Caki2 (cell line): Measurements from ENCODE around the gene DPP7. TPM values are rescaled to one million over a fixed set of nuclear protein-coding genes. Genes with fewer than 3 reads are reported as not detected.

Experiments used
- DNase-seq: peaks from one replicate; pipeline ENCODE4 v3.0.0-alpha.2; 2015; ENCODE audit warnings: low read depth
- in situ Hi-C: cut with HindIII; loops from 2 replicates; pipeline ENCODE4 v1.10.0; 2016; ENCODE audit warnings: low sequenced_read_pairs, low pct_unique_long_range_greater_than_20kb, mixed read lengths
- total RNA-seq: library from RNA; depleted of rRNA; stranded (reverse); fragments of >200 nt; shearing (Covaris generic); gene quantifications from 2 replicates; pipeline ENCODE4 v1.2.3, GENCODE V29; 2014; ENCODE audit warnings: low replicate concordance; rRNA removed

The DPP7 gene
- total RNA-seq = 118 and 163 TPM in 2 replicates

DNA sequence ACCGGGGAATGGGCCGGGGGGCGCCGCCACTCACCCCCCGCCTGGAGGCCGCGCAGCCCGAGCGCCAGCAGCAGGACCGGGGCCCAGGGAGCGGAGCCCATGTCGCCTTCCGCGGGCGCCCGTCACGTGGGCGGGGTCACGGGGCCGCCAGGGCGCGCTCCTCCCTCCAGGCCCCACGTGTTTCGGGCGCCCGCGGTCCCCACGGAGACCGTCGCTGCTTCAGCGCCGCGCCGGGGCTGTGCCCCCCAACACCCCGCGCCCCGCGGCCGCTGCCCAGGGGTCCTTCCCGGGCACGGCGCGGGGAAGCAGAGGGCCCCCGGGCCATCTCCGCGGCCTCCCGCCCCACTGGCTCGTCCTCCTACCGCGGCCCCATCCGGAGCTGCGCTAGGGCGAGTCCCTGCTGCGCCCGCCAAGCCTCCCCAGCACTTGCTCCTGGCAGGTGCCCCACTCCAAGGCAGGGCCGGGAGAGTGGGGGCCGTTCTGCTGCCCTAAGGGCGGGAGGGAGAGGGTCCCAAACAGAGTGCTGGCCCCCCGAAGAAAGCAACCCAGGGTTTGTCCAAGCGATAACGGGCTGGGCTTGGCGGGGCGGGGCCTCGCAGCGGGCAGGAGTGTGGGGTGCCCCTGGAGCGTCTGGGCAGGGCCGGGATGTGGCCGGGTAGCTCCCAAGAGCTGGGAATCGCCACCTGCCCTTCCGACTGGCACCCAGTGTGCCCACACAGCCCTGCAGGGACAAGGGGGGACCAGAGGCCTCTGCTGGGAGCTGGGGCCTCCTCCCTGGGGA lies at the start of gene DPP7:
DPP7 (minus strand) TSS at position 121 of the 781 bp plus-strand sequence; CDS start at position 101, 20 bp downstream.
- DNase-seq = peak; percentile 52
- in situ Hi-C loops = no loop called here

DNA sequence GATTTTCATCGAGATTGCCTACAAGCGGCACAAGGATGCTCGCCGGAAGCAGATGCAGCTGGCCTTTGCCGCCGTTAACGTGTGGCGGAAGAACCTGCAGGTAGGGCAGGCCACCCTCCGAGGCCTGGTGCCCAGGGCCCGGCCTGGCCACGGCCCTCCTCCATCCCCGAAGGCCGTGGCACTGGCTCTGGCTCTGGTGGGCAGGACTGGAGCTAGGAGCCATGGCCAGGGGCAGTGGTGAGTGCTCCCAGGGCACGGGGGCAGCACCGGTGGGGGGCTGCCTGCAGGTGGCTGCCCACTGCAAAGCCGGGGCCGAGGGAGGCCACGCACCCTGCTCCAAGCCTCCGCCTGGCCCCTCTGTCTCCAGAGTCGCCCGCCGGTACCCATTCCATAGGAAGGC lies 49.3 kb upstream of the DPP7 start:
- in situ Hi-C loops = no loop called here
- no peak for DNase-seq

DNA sequence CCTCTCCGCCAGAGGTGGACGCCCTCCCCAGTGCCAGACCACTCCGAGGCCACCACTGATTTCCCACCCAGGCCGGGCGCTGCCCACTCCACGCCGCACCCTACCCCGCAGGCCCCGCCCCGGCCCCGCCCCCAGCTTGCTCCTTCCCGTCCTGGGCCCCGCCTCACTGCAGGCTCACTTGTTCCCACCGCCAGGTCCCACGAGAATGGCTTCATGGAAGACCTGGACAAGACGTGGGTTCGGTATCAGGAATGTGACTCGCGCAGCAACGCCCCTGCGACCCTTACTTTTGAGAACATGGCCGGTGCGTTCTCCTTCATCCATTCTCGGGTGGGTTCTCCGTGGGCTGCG lies 48.8 kb upstream of the DPP7 start:
- no peak for DNase-seq
- in situ Hi-C loops = no loop called here

DNA sequence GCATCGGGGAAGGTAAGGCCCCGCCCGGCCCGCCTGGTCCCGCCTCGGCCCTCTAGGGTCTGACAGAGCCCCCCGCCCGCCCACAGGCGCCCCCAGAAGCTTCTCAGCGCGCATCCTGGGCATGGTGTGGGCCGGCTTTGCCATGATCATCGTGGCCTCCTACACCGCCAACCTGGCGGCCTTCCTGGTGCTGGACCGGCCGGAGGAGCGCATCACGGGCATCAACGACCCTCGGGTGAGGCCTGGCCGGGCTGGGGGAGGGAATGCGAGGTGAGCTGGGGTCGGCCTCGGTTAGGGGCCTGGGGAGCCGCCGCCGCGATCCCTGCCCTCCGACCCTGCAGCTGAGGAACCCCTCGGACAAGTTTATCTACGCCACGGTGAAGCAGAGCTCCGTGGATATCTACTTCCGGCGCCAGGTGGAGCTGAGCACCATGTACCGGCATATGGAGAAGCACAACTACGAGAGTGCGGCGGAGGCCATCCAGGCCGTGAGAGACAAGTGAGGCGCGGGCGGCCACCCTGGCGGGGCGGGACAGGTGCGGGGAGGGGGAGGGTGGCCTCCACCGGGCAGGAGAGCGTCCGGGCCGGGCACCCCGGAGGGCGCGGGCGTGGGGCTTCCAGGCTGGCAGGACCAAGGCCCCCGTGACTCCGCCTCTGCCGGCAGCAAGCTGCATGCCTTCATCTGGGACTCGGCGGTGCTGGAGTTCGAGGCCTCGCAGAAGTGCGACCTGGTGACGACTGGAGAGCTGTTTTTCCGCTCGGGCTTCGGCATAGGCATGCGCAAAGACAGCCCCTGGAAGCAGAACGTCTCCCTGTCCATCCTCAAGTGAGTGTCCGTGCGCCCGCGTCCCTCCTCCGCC lies 48.2 kb upstream of the DPP7 start:
- in situ Hi-C loops = no loop called here
- DNase-seq = peak; percentile 51

DNA sequence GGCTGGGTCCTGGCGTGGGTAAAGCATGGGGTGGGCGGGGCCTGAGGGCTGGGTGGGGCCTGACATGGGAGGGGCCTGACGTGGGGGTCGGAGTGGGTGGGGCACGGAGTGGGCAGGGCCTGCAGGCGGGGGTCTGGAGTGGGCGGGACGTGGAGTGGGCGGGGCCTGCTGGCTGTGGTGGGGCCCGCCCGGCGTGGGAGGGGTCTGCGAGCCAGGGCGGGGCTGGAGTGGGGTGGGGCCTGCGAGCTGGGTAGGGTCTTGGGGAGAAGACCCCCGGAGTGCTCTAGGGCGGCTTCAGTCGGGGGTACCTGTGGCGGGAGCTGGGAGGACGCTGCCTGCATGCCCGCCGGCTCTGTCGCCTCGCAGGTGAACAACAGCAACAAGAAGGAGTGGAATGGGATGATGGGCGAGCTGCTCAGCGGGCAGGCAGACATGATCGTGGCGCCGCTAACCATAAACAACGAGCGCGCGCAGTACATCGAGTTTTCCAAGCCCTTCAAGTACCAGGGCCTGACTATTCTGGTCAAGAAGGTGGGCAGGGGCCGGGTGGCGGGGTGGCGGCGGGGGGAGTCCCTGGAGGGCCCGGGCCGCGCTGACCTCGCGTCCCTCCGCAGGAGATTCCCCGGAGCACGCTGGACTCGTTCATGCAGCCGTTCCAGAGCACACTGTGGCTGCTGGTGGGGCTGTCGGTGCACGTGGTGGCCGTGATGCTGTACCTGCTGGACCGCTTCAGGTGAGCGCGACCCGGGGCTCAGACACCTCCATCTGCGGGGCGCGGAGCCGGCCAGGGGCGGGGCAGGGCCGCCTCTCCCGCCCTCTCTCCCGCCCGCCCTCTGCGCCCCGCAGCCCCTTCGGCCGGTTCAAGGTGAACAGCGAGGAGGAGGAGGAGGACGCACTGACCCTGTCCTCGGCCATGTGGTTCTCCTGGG lies 47.3 kb upstream of the DPP7 start:
- no peak for DNase-seq
- in situ Hi-C loops = no loop called here

DNA sequence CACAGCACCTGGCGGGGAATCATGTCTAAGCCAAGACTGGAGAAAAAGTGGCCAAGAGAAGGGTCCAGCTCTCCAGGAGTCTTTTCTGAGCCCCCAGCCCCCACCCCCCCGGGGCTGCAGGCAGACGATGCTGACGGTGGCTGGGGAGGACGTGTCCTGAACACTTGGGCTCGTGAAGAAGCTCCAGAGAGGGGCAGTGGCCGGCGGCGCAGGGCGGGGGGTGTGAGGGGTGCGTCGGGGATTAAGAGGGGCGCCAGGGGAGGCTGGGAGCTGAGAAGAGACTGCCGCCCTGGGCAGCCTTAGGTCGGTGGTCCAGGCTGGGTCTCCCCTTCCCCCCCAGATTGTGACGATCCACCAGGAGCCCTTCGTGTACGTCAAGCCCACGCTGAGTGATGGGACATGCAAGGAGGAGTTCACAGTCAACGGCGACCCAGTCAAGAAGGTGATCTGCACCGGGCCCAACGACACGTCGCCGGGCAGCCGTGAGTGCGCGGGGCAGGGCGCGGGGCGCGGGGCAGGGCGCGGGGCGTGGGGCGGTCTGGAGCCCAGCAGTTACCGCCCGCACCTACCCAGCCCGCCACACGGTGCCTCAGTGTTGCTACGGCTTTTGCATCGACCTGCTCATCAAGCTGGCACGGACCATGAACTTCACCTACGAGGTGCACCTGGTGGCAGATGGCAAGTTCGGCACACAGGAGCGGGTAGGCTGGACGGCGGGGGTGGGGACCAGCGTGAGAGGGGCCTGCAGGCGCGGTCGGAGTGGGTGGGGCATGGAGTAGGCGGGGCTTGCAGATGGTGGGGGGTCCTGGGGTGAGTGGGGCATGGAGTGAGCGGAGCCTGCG lies 46.4 kb upstream of the DPP7 start:
- DNase-seq = no peak
- in situ Hi-C loops = no loop called here

DNA sequence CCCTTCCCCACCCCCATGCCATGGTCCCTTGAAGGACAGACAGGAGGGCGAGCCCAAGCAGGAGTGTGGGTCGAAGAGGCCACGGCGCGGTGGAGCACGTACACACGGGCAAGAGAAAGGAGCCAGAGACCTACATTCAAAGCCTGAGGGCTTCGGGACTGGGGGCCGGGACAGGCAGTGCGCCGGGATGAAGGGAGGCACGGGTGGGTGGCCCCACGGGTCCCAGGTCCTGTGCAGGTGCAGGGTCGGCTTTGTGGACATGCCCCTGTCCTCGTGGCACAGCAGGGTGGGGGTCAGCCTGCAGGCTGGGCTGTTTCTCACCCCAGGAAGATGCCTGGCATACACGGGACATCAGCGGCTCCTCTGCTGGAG lies 45.5 kb upstream of the DPP7 start:
- no peak for DNase-seq
- in situ Hi-C loops = no loop called here

DNA sequence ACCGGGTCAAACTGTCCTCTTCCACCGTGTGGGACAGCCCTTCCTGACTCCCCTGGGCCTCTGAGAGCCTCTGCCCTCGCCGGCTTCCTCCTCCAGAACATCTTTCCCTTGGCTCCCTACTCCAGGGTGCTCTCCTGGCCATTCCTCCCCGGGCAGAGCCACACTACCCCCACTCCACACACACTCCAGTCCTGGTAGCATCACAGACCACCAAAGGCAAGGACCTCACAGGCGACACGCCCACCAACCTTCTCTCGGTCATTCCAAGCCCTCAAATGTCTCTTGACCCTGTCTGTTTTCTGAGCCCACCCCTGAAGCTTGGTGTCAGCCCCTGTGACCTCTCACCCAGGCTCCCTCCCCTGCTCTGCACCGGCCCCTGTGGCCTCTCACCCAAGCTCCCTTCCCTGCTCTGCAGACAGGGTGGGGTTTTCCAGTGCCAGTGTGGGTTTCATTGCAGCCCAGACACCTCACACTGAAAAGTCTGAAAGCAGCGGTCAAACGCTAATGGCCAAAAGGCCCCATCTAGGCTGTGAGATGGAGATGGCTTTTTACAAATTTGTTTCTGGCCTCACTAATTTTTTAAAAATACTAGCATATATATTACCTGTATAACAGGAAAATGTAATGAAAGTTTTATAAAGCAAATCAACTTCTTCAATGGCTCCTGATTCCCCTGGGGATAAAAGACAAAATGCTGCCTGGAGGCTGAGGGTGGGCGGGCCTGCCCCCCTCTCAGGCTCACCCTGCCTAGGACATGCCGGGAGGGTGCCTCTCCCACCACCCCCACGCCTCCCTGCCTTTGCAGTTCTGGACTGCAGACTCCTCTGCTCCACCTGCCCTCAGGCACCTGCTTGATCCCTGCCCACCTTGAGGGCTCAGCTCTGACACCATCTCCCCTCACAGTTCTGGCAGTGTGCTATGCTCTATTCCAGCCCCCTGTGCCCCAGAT lies 44.8 kb upstream of the DPP7 start:
- DNase-seq = no peak
- in situ Hi-C loops = no loop called here

DNA sequence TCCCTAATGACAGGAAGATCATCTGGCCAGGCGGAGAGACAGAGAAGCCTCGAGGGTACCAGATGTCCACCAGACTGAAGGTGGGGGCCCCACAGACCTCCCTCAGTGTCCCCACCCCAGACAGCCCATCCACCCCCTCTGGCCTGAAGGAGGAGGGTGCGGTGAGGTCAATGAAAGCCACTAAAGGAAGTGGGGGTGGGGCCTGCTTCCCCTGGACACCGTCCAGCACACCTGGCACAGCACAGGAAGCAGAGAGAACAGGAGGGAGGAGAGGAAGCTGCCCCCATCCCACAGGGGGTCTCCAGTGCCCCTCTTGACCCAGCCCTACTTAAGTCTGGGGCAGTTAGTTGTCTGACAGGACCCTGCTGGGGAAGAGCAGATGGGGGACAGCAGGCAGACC lies 44.1 kb upstream of the DPP7 start:
- no peak for DNase-seq
- in situ Hi-C loops = no loop called here

DNA sequence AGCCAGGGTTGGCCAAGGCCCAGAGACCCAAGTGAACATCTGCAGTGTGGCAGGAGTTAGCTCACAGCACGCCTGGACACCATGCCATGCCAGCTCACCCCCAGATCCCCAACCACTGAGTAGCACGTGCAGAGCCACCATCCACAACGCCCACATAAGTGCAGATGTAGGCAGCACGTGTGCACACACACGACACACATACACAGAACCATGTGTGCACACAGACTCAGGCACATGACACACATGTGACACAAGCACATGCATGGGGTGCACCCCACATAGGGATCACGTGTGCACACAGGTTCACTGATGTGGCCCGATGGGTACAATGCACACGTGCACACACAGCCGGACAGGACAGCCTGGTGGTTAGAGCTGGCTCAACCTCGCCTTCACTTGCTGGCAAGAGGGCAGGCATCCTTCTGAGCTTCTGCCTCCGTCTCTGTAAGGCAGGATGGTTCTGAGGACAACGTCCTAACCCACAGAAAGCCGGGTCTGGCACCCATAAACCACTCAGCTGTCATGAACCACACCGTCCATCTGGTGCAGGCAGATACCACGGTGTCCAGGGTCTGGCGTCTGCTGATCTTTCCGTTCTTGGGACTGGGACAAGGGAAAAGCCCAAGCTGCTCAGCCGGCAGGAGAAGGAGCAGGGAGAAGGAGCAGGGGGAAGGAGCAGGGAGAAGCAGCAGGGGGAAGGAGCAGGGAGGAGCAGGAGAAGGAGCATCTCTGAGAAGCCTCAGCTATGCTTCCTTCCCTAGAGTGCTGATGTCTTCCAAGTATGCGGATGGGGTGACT lies 43.3 kb upstream of the DPP7 start:
- no peak for DNase-seq
- in situ Hi-C loops = no loop called here

DNA sequence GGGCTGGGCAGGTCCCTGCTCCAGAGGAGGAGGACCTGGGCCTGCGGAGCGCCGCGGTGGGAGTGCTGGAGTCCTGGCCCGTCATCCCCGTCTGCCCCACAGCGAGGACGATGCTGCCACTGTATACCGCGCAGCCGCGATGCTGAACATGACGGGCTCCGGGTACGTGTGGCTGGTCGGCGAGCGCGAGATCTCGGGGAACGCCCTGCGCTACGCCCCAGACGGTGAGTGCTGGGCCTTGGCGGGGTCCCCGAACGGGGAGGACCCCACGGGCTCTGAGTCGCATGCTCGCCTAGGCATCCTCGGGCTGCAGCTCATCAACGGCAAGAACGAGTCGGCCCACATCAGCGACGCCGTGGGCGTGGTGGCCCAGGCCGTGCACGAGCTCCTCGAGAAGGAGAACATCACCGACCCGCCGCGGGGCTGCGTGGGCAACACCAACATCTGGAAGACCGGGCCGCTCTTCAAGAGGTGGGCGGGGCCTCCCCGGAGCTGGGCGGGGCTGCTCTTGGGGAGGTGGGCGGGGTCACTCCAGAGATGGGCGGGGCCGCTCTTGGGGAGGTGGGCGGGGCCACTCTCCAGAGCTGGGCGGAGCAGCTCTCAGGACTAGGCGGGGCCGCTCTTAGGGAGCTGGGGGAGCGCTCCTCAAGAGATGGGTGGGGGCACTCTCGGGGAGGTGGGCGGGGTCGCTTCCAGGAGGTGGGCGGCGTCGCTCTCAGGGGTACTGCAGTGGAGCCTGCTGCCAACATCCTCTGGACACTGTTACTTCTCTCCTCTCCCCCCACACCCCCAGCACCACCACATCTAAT lies 42.2 kb upstream of the DPP7 start:
- DNase-seq = no peak
- in situ Hi-C loops = no loop called here

DNA sequence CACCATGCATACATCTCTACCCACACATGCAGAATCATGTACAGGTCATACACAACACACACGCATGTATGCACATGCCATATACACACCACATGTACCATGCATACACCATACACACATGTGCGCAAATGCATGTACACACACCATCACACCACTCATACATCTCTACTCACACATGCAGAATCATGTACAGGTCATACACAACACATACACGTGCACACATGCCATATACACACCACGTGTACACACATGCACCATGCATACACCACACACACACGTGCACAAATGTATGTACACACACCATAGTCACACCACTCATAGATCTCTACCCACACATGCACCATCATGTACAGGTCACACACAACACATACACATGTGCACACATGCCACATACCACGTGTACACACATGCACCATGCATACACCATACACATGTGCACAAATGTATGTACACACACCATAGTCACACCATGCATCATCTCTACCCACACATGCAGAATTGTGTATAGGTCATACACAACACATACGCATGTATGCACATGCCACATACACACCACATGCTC lies 38.4 kb upstream of the DPP7 start:
- no peak for DNase-seq
- in situ Hi-C loops = no loop called here

DNA sequence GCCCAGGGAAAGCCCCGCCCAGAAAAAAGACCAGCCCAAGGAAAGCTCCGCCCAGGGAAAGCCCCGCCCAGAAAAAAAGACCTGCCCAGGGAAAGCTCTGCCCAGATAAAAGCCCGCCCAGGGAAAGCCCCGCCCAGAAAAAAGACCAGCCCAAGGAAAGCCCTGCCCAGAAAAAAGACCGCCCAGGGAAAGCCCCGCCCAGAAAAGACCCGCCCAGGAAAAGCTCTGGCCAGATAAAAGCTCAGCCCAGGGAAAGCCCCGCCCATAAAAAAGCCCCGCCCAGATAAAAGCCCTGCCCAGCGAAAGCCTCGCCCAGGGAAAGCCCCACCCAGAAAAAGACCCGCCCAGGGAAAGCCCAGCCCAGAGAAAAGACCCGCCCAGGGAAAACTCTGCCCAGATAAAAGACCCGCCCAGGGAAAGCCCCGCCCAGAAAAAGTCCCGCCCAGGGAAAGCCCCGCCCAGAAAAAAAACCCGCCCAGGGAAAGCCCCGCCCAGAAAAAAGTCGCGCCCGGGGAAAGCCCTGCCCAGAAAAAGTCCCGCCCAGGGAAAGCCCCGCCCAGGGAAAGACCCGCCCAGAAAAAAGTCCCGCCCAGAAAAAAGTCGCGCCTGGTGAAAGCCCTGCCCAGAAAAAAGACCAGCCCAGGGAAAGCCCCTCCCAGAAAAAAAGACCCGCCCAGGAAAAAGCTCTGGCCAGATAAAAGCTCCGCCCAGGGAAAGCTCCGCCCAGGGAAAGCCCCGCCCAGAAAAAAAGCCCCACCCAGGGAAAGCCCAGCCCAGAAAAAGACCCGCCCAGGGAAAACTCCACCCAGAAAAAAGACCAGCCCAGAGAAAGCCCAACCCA lies 36.3 kb upstream of the DPP7 start:
- in situ Hi-C loops = no loop called here
- DNase-seq = peak; percentile 94

DNA sequence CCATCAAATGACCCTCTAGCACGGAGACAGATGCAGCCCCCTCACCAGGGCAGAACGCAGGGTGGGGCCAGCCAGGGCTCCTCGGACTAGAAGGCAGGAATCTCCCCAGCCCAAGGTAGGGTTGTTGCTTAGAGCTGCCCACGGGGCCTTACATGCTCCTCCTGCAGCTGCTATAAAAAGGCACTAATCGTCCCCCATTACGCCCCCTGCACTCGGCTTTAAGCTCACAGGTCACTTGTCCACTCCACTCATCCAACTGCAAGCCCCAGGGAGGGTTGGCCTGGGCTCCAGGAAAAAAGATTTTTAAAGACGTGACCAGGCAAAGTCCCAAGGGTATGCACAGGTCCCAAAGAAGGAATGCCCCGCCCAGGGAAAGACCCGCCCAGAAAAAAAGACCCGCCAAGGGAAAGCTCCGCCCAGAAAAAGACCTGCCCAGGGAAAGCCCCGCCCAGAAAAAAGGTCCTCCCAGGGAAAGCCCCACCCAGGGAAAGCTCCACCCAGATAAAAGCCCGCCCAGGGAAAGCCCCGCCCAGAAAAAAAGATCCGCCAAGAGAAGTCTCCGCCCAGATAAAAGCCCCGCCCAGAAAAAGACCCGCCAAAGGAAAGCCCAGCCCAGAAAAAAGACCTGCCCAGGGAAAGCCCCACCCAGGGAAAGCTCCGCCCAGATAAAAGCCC lies 35.5 kb upstream of the DPP7 start:
- in situ Hi-C loops = no loop called here
- peak; percentile 97 for DNase-seq
